ENCODE measurements around the gene DCC. TPM values are rescaled to one million over a fixed set of nuclear protein-coding genes. Genes with fewer than 3 reads are reported as not detected.

DCC gene
- total and polyA plus RNA-seq, 9 of the 15 experiments (the other 6 are each of a cell fraction or from before 2014, with no cell fraction given): not detected

- H3K27ac ChIP-seq (ENCODE audit: extremely low read depth, low read depth, low read length): no peak overlapping the region
- no peaks in the 10 kb centered on the region for H4K20me1 ChIP-seq (replicated peaks; ENCODE audit: control insufficient read depth, insufficient read depth, low read length)
- no peak overlapping the region for H3K4me3 ChIP-seq
- no peak for FAIRE-seq
- no peak overlapping the region for H3K4me2 ChIP-seq (ENCODE audit: insufficient read depth, low read length)
- H3K79me2 ChIP-seq (ENCODE audit: control insufficient read depth, insufficient read depth, low read length): no peaks in the 10 kb centered on the region
- H3K9me1 ChIP-seq (ENCODE audit: control insufficient read depth, insufficient read depth, low read length): no peaks in the 10 kb centered on the region
- DNase-seq (ENCODE audit: extremely low read depth in 1 of 4, low spot score in 3 of 4): no peak
- no TSS peak for BruUV-seq (replicated peaks)
- H3K27me3 ChIP-seq (ENCODE audit: control insufficient read depth in 2 of 2, insufficient read depth in 2 of 2, low read length in 2 of 2): no peaks in the 10 kb centered on the region
- H3K9ac ChIP-seq (ENCODE audit: insufficient read depth in 1 of 2, low read depth in 2 of 2, low read length in 2 of 2): no peak overlapping the region
- ChIA-PET CTCF (ENCODE audit: low intra/inter-chr PET ratio) (no interaction called here), POLR2A (no interaction called here)
- TF ChIP-seq ZBTB33 (CRISPR knock-in tag; IDR thresholded peaks at IDR 0.05) (no peak), TBL1XR1 (IDR thresholded peaks at IDR 0.05; ENCODE audit: low read length in 2 of 2) (no peak), STAG1 (CRISPR knock-in tag; IDR thresholded peaks at IDR 0.05; ENCODE audit: borderline replicate concordance) (no peak), ZNF717 (CRISPR knock-in tag; IDR thresholded peaks at IDR 0.05) (no peak), TAF9B (IDR thresholded peaks at IDR 0.05; ENCODE audit: partially characterized antibody) (no peak), ZNF592 (IDR thresholded peaks at IDR 0.05) (no peak), U2AF1 (optimal IDR thresholded peaks at IDR 0.05; ENCODE audit: low read depth, low read length) (no peak), ZC3H11A (IDR thresholded peaks at IDR 0.05; ENCODE audit: low read depth, low read length) (no peak), HBP1 (CRISPR knock-in tag; IDR thresholded peaks at IDR 0.05) (no peak), HINFP (tag; conservative IDR thresholded peaks at IDR 0.05; ENCODE audit: low read depth) (no peak), PRPF4 (IDR thresholded peaks at IDR 0.05; ENCODE audit: insufficient read depth, low read depth, low read length, poor library complexity, severe bottlenecking) (no peak), DNMT1 (IDR thresholded peaks at IDR 0.05) (no peak), CAMTA2 (CRISPR knock-in tag; conservative IDR thresholded peaks at IDR 0.05) (no peak), BRD4 (IDR thresholded peaks at IDR 0.05) (no peak), RUNX1 (IDR thresholded peaks at IDR 0.05; ENCODE audit: low read depth) (no peak)
- in situ Hi-C loops (cut with MboI): no loop called here
- intact Hi-C loops (cut with micrococcal nuclease): no loop called here
- H3K4me1 ChIP-seq (replicated peaks in 1 of 2; ENCODE audit: control insufficient read depth in 2 of 2, insufficient read depth in 2 of 2, low read length in 2 of 2): no peaks in the 10 kb centered on the region
- ATAC-seq: no peak
- no peaks in the 10 kb centered on the region for H3K36me3 ChIP-seq (ENCODE audit: control insufficient read depth, insufficient read depth, low read length)
- H2AFZ ChIP-seq (ENCODE audit: low read depth, low read length): no peak overlapping the region
- no peaks in the 10 kb centered on the region for H3K9me3 ChIP-seq (replicated peaks; ENCODE audit: control insufficient read depth, insufficient read depth, low read depth, low read length)
These were observed 879.9 kb downstream of the DCC start for GRCh38 chr18:53219853-53220252.

Data from K562 (cell line).